Memory B cell (primary cell): ENCODE measurements around the gene LRRC32.

Experiments used
- ATAC-seq: fragments of 150-1000 bp; cut with Tn5 transposase; 2 replicates; pipeline ENCODE4 v1.10.0; 2021; ENCODE audit warnings: low read depth, mild to moderate bottlenecking, moderate library complexity
- DNase-seq, 2 donors: peaks; one replicate each; pipeline ENCODE4 v3.0.0; 2022; ENCODE audit warnings: low spot score in 2 of 2
- H3K27ac Mint-ChIP-seq: one replicate; pipeline ENCODE4 v1.8.0; 2022; ENCODE audit warnings: mild to moderate bottlenecking, moderate library complexity, mixed read lengths
- H3K27me3 Mint-ChIP-seq: one replicate; pipeline ENCODE4 v1.8.0; 2022; ENCODE audit warnings: mixed read lengths
- H3K36me3 Mint-ChIP-seq: one replicate; pipeline ENCODE4 v1.8.0; 2022; ENCODE audit warnings: mild to moderate bottlenecking, mixed read lengths
- H3K4me1 Mint-ChIP-seq: one replicate; pipeline ENCODE4 v1.8.0; 2022; ENCODE audit warnings: mixed read lengths
- H3K4me3 Mint-ChIP-seq: one replicate; pipeline ENCODE4 v1.8.0; 2022; ENCODE audit warnings: mild to moderate bottlenecking, moderate library complexity, mixed read lengths
- H3K9me3 Mint-ChIP-seq: one replicate; pipeline ENCODE4 v1.8.0; 2022; ENCODE audit warnings: mixed read lengths

The LRRC32 gene

DNA sequence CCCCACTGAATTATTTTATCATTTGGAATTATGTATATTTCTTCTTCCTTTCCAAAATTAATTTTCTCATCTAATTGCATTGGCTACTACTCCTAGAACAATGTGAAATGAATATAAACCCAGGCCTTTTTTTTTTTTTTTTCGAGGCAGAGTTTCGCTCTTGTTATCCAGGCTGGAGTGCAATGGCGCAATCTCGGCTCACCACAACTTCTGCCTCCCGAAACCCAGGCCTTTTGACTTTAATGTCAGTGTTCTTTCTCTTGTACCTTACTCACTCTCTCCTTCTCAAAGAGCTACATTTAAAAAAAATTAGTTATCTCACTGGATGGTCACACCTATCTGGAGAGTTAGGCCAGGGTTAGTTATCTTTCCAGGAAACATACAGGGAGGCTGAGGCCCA lies 35.3 kb upstream of the LRRC32 start:
- Mint-ChIP-seq H3K4me1 (no peaks in the 10 kb centered on the region), H3K27me3 (peaks cover 11% of the 10 kb centered on the region), H3K9me3 (peaks cover 5% of the 10 kb centered on the region), H3K36me3 (no peaks in the 10 kb centered on the region), H3K4me3 (no peak overlapping the region), H3K27ac (no peak overlapping the region)
- DNase-seq: no peak
- no peak for ATAC-seq

DNA sequence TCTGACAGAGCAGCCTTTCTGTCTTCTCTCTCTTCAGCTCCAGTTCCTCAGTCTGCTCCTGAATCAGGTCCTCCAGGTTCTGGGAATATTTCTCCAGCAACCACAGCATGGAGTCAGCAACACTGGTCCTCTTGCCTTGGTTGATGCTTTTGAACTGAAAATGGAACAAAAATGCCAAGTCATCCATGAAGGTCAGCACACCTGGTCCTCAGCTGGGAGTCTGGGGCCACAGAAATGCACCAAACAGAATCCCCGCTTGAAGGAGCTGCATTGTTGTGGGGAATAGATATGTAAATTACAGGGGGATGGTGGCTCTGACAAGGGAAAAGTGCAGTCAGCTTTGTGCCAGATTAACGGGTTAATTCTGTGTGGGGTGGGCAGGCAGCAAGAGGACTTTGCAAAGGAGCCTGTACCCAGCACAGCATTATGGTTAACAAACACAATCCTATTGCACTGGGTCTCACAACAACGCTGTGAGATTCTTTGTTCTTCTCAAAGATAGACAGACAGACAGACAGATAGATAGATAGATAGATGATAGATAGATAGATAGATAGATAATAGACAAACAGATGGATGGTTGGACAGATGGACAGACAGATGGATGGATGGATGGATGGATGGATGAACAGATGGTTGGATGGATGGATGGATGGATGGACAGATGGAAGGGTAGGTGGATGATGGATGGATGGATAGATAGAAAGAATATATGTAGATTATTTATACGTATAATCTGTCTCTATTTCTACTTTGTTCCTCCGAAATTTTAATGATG lies 33.8 kb upstream of the LRRC32 start:
- H3K27me3 Mint-ChIP-seq: peaks cover 17% of the 10 kb centered on the region

DNA sequence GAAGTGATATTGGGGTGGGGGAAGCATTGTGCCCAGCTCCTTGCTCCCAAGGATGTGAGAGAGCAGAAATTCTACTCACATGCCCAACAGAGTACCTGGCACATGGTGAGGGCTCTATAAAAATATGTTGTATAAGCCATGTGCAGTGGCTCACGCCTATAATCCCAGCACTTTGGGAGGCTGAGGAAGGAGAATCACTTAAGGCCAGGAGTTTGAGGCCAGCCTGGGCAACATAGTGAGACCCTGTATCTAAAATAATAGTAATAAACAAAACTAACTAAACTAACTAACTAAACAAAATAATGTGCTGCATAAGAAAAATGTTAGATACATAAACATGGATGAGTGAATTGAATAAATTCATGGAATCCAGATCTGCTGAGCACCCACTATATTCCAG lies 33.2 kb upstream of the LRRC32 start:
- Mint-ChIP-seq H3K36me3 (no peaks in the 10 kb centered on the region), H3K27ac (no peak overlapping the region), H3K4me3 (no peak overlapping the region), H3K27me3 (peaks cover 18% of the 10 kb centered on the region), H3K9me3 (peaks cover 5% of the 10 kb centered on the region), H3K4me1 (no peaks in the 10 kb centered on the region)
- ATAC-seq: no peak
- DNase-seq: no peak

More for the DNA sequence above, 33.8 kb upstream of the LRRC32 start:
- H3K27ac Mint-ChIP-seq: no peak overlapping the region
- ATAC-seq (no peak), DNase-seq (no peak)
- no peaks in the 10 kb centered on the region for H3K4me1 Mint-ChIP-seq
- no peak overlapping the region for H3K4me3 Mint-ChIP-seq
- H3K9me3 Mint-ChIP-seq: peaks cover 5% of the 10 kb centered on the region
- H3K36me3 Mint-ChIP-seq: no peaks in the 10 kb centered on the region

DNA sequence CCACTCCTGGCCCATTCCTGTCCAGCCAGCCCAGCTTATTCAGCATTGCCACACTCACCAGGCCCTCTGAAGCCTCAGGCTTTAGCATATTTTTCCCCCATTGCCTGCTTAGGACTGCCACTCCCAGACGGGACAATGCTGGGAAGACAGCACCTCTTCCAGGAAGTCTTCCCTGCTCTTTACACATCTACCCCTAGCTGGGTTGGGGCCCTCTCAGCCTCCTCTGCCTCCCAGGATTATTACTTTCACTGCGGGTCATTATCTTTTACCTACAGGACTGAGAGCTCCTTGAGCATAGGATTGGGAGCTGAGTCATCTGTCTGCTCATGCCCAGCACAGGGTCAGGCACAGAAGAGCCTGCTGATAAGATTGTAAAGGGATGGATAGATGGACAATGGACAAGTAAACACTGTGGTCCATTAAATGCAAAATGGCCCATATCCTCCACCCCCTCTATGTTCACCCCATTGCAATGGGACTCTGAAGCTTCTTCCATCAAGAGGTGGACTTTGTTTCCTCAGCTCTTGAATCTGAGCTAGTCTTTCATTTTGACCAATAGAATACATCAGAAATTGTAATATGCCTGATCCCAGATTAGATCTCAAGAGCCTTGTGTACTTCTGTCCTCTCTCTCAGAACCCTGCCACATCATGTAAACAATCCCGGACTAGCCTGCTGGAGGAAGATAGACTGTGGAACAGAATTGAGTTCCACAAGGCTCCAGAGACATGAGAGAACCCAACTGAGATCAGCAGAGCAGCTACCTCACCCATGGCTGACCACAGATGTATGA lies 32.0 kb upstream of the LRRC32 start:
- H3K27ac Mint-ChIP-seq: no peak overlapping the region
- H3K9me3 Mint-ChIP-seq: peaks cover 5% of the 10 kb centered on the region
- H3K36me3 Mint-ChIP-seq: no peaks in the 10 kb centered on the region
- DNase-seq (no peak), ATAC-seq (no peak)
- no peak overlapping the region for H3K4me3 Mint-ChIP-seq
- H3K27me3 Mint-ChIP-seq: peaks cover 23% of the 10 kb centered on the region
- no peaks in the 10 kb centered on the region for H3K4me1 Mint-ChIP-seq

DNA sequence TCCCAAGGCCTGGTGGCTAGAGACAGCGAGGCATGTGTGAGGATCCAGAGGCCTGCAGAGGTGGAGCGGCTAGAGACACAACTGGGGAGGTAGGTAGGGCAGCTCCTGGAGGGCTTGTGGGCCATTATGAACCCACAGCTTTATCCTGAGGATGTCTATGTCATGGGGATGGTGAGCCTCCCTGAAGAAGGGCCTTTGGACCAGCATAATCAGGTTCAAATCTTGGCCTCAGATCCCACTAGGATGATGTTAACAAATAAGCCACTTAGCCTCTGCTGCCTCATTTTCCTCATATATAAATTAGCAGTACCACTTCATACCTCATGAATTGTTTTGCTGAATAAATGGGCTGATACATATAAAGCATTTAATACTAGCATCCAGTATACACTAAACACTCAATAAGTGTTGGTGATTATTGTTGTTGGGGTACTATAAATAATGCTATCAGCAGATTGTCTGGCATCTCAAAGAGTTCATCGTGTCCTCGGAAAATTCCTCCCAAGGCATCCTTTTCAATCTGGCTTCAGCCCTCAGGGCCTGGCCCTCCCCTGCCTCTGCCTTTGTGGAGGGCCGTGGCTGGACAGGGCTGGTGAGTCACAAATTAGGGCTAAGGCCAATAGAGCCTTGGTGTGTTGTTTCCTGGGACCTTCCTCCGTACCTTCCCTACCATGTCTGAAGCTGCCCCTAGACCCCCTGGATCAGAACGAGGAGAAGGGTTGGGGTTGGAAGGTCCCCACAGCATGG lies 30.9 kb upstream of the LRRC32 start:
- no peak for DNase-seq
- peaks cover 23% of the 10 kb centered on the region for H3K27me3 Mint-ChIP-seq
- peaks cover 5% of the 10 kb centered on the region for H3K9me3 Mint-ChIP-seq
- H3K27ac Mint-ChIP-seq: no peak overlapping the region
- no peak overlapping the region for H3K4me3 Mint-ChIP-seq
- no peaks in the 10 kb centered on the region for H3K36me3 Mint-ChIP-seq
- no peak for ATAC-seq
- H3K4me1 Mint-ChIP-seq: no peaks in the 10 kb centered on the region

DNA sequence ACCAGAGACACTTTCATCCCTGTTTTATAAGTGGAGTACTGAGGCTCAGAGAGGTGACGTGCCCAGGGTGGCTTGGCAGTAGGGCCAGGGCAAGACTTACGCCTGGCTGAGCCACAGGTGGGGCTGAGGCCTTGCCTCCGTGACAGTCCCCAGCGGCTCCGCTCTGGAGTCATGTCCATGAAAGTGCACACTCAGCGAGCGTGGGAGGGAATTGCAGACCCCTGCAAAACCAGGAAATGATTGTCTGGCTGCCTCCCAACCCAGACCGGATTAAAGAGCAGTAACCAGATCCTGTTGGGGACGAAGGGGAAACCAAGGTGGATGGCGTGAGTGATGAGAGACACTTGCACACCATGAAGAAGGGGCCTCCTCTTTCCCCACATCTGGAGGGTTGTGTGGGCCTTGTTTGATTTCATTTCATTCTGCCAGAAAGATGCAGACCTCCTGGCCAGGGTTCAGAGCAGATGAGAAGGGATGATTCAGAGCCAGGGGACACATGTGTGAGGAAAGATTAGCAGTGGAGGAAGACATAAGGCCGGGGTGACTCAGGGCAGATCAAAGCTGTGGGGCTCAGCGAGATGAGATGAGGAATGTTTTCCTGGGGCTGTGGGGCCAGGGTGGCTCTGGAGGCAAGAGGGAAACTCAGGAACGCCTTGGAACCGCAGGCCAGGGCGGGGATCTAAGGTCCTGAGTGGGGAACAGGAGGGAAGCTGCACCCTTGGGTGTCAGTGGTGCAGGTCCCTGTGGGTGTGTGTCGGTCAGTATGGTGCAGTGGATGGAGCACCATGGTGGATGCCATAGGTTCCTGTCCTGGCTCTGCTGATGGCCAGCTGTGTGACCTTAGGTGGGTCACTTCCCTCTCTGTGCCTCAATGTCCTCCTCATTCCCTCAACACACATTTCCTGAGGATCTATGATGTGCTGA lies 29.9 kb upstream of the LRRC32 start:
- DNase-seq (no peak), ATAC-seq (no peak)
- no peaks in the 10 kb centered on the region for H3K4me1 Mint-ChIP-seq
- H3K9me3 Mint-ChIP-seq: peaks cover 5% of the 10 kb centered on the region
- no peak overlapping the region for H3K27ac Mint-ChIP-seq
- H3K36me3 Mint-ChIP-seq: no peaks in the 10 kb centered on the region
- no peak overlapping the region for H3K4me3 Mint-ChIP-seq
- H3K27me3 Mint-ChIP-seq: peaks cover 26% of the 10 kb centered on the region

DNA sequence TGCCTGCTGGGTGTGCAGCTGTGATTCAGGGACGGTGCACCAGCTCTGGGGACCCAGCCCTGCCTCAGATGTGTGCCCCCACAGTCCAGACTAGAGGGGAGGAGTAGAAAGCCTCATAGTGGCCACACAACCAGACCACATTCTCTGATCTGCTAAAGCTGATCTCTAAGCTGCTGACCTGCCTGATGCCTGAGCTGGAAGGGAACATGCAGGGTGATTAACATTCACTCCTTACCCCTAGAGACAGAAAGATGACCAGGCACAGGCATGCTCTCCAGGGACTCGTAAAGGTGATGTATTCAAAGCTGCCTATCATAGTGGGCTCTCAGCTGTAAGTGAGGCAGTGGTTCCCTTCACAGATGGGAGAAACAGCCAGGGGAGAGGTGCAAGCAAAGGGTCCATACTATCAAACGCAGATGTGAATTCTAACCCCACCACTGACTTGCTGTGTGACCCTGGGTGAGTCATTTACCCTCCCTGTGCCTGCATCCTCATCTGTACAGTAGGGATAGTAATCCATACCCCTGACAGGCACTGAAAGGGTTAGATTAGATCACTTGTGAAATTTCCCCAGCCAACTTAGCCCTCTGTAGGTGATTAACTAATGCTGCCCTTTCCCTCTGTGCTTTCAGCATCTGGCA lies 29.0 kb upstream of the LRRC32 start:
- H3K9me3 Mint-ChIP-seq: peaks cover 2% of the 10 kb centered on the region
- no peaks in the 10 kb centered on the region for H3K36me3 Mint-ChIP-seq
- no peaks in the 10 kb centered on the region for H3K4me1 Mint-ChIP-seq
- DNase-seq: no peak
- ATAC-seq: no peak
- H3K27me3 Mint-ChIP-seq: peaks cover 25% of the 10 kb centered on the region
- H3K4me3 Mint-ChIP-seq: no peak overlapping the region
- H3K27ac Mint-ChIP-seq: no peak overlapping the region

DNA sequence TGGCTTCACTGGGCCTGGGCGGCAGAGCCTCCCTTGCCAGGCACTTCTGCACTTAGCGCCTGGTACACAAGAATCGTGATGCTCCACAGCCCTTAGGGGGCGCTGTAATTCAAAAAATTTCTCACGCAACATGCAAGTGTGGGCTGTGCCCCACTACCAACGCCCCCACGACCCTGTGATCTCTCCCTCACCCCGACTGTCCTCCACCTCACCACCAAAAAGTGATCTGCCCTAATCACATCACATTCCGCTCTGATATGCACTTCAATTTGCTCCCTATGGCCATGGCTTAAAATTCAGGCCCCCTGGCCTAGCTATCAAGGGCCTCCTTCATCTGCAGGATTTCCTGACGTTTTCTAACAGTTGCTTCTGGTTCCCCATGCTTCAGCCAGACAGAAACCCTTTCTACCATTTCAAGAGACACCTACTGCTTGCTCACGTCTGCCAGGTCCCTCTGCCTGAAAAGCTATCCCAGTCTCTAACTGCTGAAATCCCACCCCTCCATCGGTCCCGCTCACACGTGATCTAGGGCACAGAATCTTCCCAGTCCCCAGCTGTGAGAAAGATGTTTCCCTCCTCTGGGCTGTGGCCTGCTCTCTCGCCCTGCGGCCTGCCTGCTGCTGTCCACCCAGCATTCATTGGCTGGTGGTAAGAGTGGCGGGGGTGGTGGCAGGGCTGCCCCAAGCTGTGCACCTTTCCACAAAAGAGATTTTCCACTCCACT lies 27.9 kb upstream of the LRRC32 start:
- Mint-ChIP-seq H3K4me3 (no peak overlapping the region), H3K27me3 (peaks cover 24% of the 10 kb centered on the region), H3K36me3 (no peaks in the 10 kb centered on the region), H3K9me3 (no peaks in the 10 kb centered on the region), H3K27ac (no peak overlapping the region), H3K4me1 (no peaks in the 10 kb centered on the region)
- no peak for DNase-seq
- ATAC-seq: no peak

DNA sequence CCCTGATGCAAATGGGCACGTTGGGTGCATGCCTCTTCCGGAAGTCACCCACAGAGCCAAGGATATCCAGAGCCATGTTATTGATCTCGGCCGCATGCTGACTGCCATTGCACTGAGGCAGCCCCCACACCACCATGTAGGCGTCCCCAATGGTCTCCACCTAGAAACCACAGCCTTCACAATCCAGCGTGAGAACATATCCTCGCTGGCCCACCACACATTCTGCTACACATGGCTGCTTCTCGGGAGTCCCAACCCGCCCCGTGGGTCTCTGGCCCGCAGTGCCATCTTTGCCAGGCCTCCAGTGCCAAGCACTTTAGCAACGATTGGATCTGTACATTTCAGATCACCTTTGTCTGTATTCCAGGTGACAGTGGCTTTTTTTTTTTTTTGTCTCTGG lies 26.2 kb upstream of the LRRC32 start:
- no peak for DNase-seq
- H3K9me3 Mint-ChIP-seq: no peaks in the 10 kb centered on the region
- H3K4me1 Mint-ChIP-seq: no peaks in the 10 kb centered on the region
- H3K36me3 Mint-ChIP-seq: no peaks in the 10 kb centered on the region
- H3K4me3 Mint-ChIP-seq: no peak overlapping the region
- peaks cover 34% of the 10 kb centered on the region for H3K27me3 Mint-ChIP-seq
- no peak overlapping the region for H3K27ac Mint-ChIP-seq
- ATAC-seq: no peak

DNA sequence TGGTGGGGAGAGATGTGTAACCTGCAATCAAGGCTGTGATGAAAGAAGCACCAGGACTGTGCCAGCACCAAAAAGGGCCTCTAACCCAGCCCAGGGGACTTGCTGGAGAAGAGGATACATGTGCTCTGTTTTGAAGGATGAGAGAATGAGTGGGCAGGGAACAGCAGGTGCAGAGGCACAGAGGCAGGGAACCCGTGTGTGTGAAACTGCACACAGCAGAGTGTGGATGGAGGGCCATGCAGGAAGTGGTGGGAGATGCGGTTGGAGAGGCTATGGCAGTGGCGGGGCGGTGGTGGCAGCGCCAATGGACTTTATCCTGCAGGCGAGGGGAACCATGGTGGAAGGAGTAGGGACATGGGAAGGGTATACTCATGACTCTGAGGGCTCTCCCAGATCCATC lies 25.2 kb upstream of the LRRC32 start:
- Mint-ChIP-seq H3K4me1 (no peaks in the 10 kb centered on the region), H3K9me3 (no peaks in the 10 kb centered on the region), H3K36me3 (no peaks in the 10 kb centered on the region), H3K27ac (no peak overlapping the region), H3K27me3 (peaks cover 34% of the 10 kb centered on the region), H3K4me3 (no peak overlapping the region)
- DNase-seq: no peak
- no peak for ATAC-seq

DNA sequence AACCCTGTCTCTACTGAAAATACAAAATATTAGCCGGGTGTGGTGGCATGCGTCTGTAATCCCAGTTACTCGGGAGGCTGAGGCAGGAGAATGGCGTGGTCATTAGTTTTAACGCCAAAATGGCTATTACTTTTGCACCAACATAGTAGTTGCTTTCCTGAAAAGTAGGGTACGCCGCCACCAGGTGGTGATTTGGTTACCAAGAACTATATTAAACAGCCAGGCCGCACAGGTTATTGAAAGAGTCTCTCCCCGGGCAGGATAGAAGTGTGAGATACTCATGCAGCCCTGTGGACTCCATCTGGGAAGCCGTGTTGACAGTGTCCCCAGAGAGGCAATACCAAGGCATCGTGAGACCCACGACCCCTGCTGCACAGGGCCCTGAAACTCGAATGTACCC lies 24.6 kb upstream of the LRRC32 start:
- DNase-seq (no peak), ATAC-seq (no peak)
- H3K36me3 Mint-ChIP-seq: no peaks in the 10 kb centered on the region
- no peak overlapping the region for H3K4me3 Mint-ChIP-seq
- H3K27ac Mint-ChIP-seq: no peak overlapping the region
- no peaks in the 10 kb centered on the region for H3K4me1 Mint-ChIP-seq
- no peaks in the 10 kb centered on the region for H3K9me3 Mint-ChIP-seq
- H3K27me3 Mint-ChIP-seq: peaks cover 31% of the 10 kb centered on the region

DNA sequence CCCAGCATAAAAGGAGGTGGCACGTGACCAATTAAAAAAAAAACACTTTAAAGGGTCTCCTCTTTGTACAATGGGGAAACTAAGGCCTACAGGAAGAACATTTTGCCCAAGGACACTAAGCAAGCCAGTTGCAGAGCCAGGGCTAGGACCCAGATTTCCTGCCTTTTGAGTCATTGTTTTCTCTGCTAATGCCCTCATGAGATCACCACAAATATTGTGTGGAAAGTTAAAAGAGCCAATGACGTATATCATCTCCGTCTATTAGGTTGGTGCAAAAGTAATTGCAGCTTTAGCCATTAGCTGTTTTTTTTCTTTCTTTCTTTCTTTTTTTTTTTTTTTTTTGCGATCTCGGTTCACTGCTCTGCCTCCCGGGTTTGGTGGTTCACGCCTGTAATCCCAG lies 24.1 kb upstream of the LRRC32 start:
- no peaks in the 10 kb centered on the region for H3K9me3 Mint-ChIP-seq
- H3K4me1 Mint-ChIP-seq: no peaks in the 10 kb centered on the region
- no peak overlapping the region for H3K4me3 Mint-ChIP-seq
- peaks cover 28% of the 10 kb centered on the region for H3K27me3 Mint-ChIP-seq
- H3K36me3 Mint-ChIP-seq: no peaks in the 10 kb centered on the region
- no peak for ATAC-seq
- no peak overlapping the region for H3K27ac Mint-ChIP-seq
- DNase-seq: no peak

DNA sequence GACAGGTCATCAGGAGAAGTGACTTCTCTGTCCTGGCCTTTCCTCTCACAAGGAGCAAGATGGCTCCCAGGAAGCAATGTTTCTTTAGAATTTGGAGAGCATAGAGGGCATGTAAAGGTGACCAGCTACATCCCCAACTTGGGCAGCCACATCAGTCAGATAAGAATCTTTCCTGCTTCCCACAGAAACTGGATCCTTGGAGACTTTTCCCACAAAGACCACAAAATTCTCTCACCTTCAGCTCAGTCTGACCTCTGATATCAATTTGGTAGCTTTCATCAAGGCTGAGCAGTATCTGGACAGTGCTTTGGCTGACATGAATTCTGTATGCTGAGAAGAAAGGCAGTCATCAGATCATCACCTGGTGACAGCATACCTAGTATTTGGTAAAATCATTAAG lies 23.3 kb upstream of the LRRC32 start:
- H3K4me3 Mint-ChIP-seq: no peak overlapping the region
- ATAC-seq (no peak), DNase-seq (no peak)
- no peak overlapping the region for H3K27ac Mint-ChIP-seq
- H3K9me3 Mint-ChIP-seq: no peaks in the 10 kb centered on the region
- H3K4me1 Mint-ChIP-seq: no peaks in the 10 kb centered on the region
- peaks cover 30% of the 10 kb centered on the region for H3K27me3 Mint-ChIP-seq
- no peaks in the 10 kb centered on the region for H3K36me3 Mint-ChIP-seq
